ENCODE measurements around the gene PISD. TPM values are rescaled to one million over a fixed set of nuclear protein-coding genes. Genes with fewer than 3 reads are reported as not detected.
"Not testable (repeated sequence)": the region's sequence is repeated elsewhere in the genome, so short reads cannot be mapped to it uniquely, and the experiment has no call there.

PISD gene
- total and polyA plus RNA-seq, 5 donors from 2014 or later: 12.7 to 41.5 (median 17.2) TPM

DNA sequence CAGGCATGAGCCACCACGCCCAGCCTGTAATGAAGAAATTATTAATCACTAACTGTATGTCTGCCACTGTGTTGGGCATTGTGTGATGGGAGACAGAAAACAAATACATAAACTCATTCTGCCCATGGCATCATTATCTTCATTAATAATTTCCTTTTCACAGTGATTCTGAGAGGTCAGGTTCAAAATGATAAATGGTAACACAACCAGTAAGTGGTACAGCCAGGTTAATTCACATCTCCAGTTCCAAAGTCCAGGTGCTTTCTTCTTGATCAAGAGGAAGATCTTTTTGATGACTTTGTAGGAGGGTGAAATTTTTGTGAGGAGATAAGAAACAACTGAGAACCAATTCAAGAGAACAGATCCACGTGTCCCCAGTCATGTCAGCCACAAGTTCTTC is 66.7 kb downstream of the PISD start:
- H3K36me3 Mint-ChIP-seq: peaks cover 14% of the 10 kb centered on the region
- no peak overlapping the region for H3K4me3 ChIP-seq (ENCODE audit: low read depth, low read length)
- H3K27me3 ChIP-seq (ENCODE audit: control insufficient read depth, insufficient read depth, low read length): no peaks in the 10 kb centered on the region
- H3K27ac ChIP-seq (ENCODE audit: insufficient read depth, low read length, poor library complexity, severe bottlenecking): no peak overlapping the region
- ATAC-seq (ENCODE audit: low read depth in 2 of 2) (no peak), DNase-seq (no peak)
- H3K9me3 Mint-ChIP-seq: no peaks in the 10 kb centered on the region
- H3K27me3 Mint-ChIP-seq: no peaks in the 10 kb centered on the region
- no peaks in the 10 kb centered on the region for H3K4me1 ChIP-seq (ENCODE audit: control insufficient read depth, insufficient read depth, low read length, poor library complexity, severe bottlenecking)
- H3K4me1 Mint-ChIP-seq: peaks cover 0 to 2% (median 0%) of the 10 kb centered on the region in 4 donors
- H3K9me3 ChIP-seq (ENCODE audit: control insufficient read depth in 2 of 2, low read length in 2 of 2): no peaks in the 10 kb centered on the region
- H3K36me3 ChIP-seq (ENCODE audit: control insufficient read depth, insufficient read depth, low read length): peaks cover 10% of the 10 kb centered on the region
- H3K27ac Mint-ChIP-seq: peak overlapping the region in 1 of 3 donors; percentile 59
- H3K4me3 Mint-ChIP-seq: no peak overlapping the region

DNA sequence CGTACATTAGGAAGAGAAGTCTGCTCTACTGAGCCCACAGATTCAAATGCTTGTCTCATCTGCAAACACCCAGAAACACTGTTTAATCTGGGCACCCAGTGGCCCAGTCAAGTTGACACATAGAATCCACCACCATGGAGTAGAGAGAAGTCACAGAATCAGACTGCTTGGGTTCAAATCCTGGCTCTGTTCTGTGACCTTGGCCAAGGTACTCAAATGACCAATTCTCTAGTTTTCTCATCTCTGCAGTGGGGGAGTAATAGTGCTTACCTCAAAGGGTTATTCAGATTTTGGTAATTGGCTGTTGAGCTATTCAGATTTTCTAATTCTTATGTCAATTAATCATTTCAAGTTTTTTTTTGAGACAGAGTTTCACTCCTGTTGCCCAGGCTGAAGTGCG is 71.9 kb downstream of the PISD start:
- H3K4me3 Mint-ChIP-seq; H3K27ac Mint-ChIP-seq; H3K27ac ChIP-seq (ENCODE audit: insufficient read depth, low read length, poor library complexity, severe bottlenecking); ATAC-seq (ENCODE audit: low read depth in 2 of 2); H3K27me3 ChIP-seq (ENCODE audit: control insufficient read depth, insufficient read depth, low read length); H3K4me3 ChIP-seq (ENCODE audit: low read depth, low read length); DNase-seq; H3K27me3 Mint-ChIP-seq; H3K9me3 ChIP-seq (ENCODE audit: control insufficient read depth in 2 of 2, low read length in 2 of 2); H3K9me3 Mint-ChIP-seq: not testable (repeated sequence)
- Mint-ChIP-seq H3K4me1 (peaks cover 3 to 15% (median 14%) of the 10 kb centered on the region in 4 donors), H3K36me3 (peaks cover 25% of the 10 kb centered on the region)
- Histone ChIP-seq H3K4me1 (ENCODE audit: control insufficient read depth, insufficient read depth, low read length, poor library complexity, severe bottlenecking) (peaks cover 13% of the 10 kb centered on the region), H3K36me3 (ENCODE audit: control insufficient read depth, insufficient read depth, low read length) (peaks cover 46% of the 10 kb centered on the region)

DNA sequence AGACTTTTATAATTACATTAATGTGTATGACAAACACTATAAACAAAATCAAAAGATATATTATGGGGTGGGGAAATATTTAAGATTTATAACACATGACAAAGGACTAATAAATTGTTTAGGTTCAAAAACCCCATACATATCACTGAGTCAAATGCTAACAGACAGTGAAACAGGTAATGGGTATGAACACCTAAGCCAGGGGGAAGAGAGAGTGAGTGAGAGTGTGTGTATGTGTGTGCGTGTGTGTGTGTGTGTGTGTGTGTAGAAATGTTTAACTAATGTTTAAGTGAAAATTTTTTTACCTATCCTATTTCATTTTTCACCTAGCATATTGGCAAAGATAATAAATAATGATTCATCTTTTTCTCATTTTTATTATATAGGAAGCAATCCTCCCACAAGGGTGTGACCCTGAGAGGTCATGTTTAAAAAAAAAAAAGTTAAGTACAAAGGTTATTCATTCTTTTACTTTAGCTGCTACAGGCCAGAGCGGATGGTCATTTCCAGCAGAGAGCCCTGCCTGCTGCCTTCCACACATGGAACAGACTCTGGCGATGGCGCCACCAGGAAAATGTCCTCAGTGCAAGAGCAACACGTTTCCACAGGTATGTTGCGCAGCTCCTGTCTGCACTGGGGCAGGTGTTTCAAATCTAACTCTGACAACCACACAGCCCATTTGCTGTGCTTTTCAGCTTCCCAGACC is 72.9 kb downstream of the PISD start:
- no peaks in the 10 kb centered on the region for H3K9me3 Mint-ChIP-seq
- H3K27me3 Mint-ChIP-seq: no peaks in the 10 kb centered on the region
- H3K4me3 Mint-ChIP-seq: no peak overlapping the region
- no peak overlapping the region for H3K27ac Mint-ChIP-seq
- H3K36me3 ChIP-seq (ENCODE audit: control insufficient read depth, insufficient read depth, low read length): peaks cover 47% of the 10 kb centered on the region
- no peak overlapping the region for H3K27ac ChIP-seq (ENCODE audit: insufficient read depth, low read length, poor library complexity, severe bottlenecking)
- no peak overlapping the region for H3K4me3 ChIP-seq (ENCODE audit: low read depth, low read length)
- ATAC-seq (ENCODE audit: low read depth in 2 of 2) (no peak), DNase-seq (no peak)
- peaks cover 25% of the 10 kb centered on the region for H3K36me3 Mint-ChIP-seq
- H3K9me3 ChIP-seq (ENCODE audit: control insufficient read depth in 2 of 2, low read length in 2 of 2): no peaks in the 10 kb centered on the region
- peaks cover 8 to 26% (median 23%) of the 10 kb centered on the region in 4 donors for H3K4me1 Mint-ChIP-seq
- peaks cover 23% of the 10 kb centered on the region for H3K4me1 ChIP-seq (ENCODE audit: control insufficient read depth, insufficient read depth, low read length, poor library complexity, severe bottlenecking)
- H3K27me3 ChIP-seq (ENCODE audit: control insufficient read depth, insufficient read depth, low read length): no peaks in the 10 kb centered on the region

DNA sequence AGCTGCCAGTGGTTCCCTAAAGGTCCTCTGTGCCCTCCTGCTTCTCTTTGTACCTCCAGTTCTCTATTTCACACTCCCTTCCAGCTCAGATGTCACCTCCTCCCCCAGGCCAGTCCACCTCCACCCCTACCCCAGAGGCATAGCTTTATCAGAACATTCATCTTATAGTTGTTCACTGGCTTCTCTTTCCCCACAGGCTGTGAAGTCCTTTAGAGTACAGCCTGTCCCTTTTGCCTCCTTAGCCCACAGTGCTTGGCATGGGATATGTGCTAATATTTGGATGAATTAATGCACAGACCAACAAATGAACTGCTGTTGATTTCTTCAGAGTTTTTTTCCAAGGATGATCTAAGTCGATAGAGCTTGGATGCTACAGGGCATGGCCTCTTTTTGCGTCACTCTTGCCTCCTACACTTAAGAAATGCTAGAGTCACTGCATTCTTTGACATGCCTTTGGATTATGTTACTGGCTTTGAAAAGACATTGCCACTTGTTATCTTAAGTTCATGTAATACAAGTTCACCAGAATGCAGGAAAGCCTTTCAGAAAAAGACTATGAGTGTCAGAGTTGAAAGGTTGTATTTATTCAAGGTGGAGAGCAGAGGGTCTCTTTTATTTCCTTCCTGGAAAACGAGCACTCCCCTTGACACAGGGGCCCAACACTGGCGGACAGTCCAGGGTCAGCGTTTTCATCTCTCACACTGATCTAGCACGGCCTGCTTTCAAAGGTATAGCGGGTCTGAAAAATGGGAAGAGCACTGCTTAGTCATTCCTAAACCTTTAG is 75.7 kb downstream of the PISD start:
- H3K36me3 Mint-ChIP-seq: peaks cover 25% of the 10 kb centered on the region
- no peak overlapping the region for H3K4me3 ChIP-seq (ENCODE audit: low read depth, low read length)
- H3K27me3 ChIP-seq (ENCODE audit: control insufficient read depth, insufficient read depth, low read length): no peaks in the 10 kb centered on the region
- H3K36me3 ChIP-seq (ENCODE audit: control insufficient read depth, insufficient read depth, low read length): peaks cover 50% of the 10 kb centered on the region
- ATAC-seq (ENCODE audit: low read depth in 2 of 2): no peak
- peaks cover 14 to 47% (median 40%) of the 10 kb centered on the region in 4 donors for H3K4me1 Mint-ChIP-seq
- no peaks in the 10 kb centered on the region for H3K27me3 Mint-ChIP-seq
- peak overlapping the region; percentile 76 for H3K27ac ChIP-seq (ENCODE audit: insufficient read depth, low read length, poor library complexity, severe bottlenecking)
- H3K9me3 Mint-ChIP-seq: no peaks in the 10 kb centered on the region
- H3K9me3 ChIP-seq (ENCODE audit: control insufficient read depth in 2 of 2, low read length in 2 of 2): no peaks in the 10 kb centered on the region
- DNase-seq: no peak
- peak overlapping the region; percentile 7 to 90 (median 86) for H3K27ac Mint-ChIP-seq
- peak overlapping the region; percentile 43 to 77 (median 46) for H3K4me3 Mint-ChIP-seq
- H3K4me1 ChIP-seq (ENCODE audit: control insufficient read depth, insufficient read depth, low read length, poor library complexity, severe bottlenecking): peaks cover 37% of the 10 kb centered on the region

DNA sequence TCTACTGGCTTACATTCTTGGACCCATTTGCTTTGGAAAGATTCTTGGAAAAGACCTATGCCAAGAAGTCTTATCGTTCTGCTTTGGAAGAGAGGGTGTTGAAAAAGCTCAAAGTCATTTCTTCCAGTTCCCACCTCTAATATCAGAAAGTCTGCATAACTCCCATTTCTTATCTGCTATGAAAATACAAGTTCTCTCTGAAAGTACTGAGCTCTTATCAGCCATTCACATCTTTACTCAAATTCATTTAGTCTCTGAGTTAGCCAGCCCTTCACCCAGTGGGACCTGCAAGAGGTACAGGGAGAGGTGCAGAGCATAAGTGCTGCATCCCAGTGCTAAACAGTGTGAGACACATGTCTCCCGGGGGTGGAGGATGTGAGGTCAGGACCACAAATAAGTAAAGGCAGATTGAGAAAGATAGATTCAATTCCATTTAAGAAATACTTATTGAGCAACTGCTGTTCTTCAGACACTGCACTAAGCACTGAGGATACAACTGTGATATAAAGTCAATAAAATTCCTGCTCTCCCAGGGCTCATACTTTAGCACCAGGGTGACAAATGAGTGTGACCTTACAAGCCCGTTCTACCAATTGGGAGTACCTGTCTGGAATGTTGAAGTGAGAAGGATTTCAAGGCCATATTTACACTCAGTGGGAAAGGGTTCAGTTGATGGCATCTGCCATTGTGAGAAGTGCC is 76.7 kb downstream of the PISD start:
- Histone ChIP-seq H3K9me3 (ENCODE audit: control insufficient read depth in 2 of 2, low read length in 2 of 2) (no peaks in the 10 kb centered on the region), H3K36me3 (ENCODE audit: control insufficient read depth, insufficient read depth, low read length) (peaks cover 51% of the 10 kb centered on the region), H3K4me3 (ENCODE audit: low read depth, low read length) (peak overlapping the region; percentile 65), H3K27ac (ENCODE audit: insufficient read depth, low read length, poor library complexity, severe bottlenecking) (peak overlapping the region; percentile 76), H3K27me3 (ENCODE audit: control insufficient read depth, insufficient read depth, low read length) (no peaks in the 10 kb centered on the region), H3K4me1 (ENCODE audit: control insufficient read depth, insufficient read depth, low read length, poor library complexity, severe bottlenecking) (peaks cover 37% of the 10 kb centered on the region)
- Mint-ChIP-seq H3K36me3 (peaks cover 30% of the 10 kb centered on the region), H3K4me3 (peak overlapping the region; percentile 19 to 82 (median 55)), H3K4me1 (peaks cover 14 to 47% (median 40%) of the 10 kb centered on the region in 4 donors), H3K9me3 (no peaks in the 10 kb centered on the region), H3K27ac (peak overlapping the region; percentile 81 to 98 (median 90)), H3K27me3 (no peaks in the 10 kb centered on the region)
- DNase-seq (peak in 1 of 3 donors; percentile 27), ATAC-seq (ENCODE audit: low read depth in 2 of 2) (peak in 1 of 2 donors; percentile 58)

DNA sequence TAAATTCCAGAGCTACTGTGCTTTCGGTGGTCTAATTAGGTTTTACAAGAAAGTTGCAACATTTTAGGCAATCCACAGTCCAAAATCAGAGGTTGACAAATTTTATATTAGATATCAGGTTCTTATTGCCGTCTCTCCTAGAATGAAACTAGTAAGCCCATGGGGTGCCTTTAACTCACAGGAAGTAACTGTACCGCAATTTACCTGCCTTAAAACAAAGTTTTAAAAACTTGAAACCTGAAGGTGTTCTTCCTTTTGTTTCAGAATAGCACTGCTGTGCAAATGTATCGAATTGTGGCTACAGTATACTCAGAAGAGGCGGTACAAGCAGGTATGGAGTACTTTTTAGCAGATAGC is 77.2 kb downstream of the PISD start:
- ATAC-seq (ENCODE audit: low read depth in 2 of 2) (peak; percentile 67 to 75), DNase-seq (peak in 2 of 3 donors; percentile 42 to 72)
- H3K9me3 Mint-ChIP-seq: no peaks in the 10 kb centered on the region
- Histone ChIP-seq H3K27ac (ENCODE audit: insufficient read depth, low read length, poor library complexity, severe bottlenecking) (peak overlapping the region; percentile 76), H3K9me3 (ENCODE audit: control insufficient read depth in 2 of 2, low read length in 2 of 2) (no peaks in the 10 kb centered on the region), H3K27me3 (ENCODE audit: control insufficient read depth, insufficient read depth, low read length) (no peaks in the 10 kb centered on the region), H3K4me3 (ENCODE audit: low read depth, low read length) (peak overlapping the region; percentile 65), H3K4me1 (ENCODE audit: control insufficient read depth, insufficient read depth, low read length, poor library complexity, severe bottlenecking) (peaks cover 37% of the 10 kb centered on the region), H3K36me3 (ENCODE audit: control insufficient read depth, insufficient read depth, low read length) (peaks cover 54% of the 10 kb centered on the region)
- H3K27ac Mint-ChIP-seq: peak overlapping the region; percentile 81 to 98 (median 90)
- peaks cover 31% of the 10 kb centered on the region for H3K36me3 Mint-ChIP-seq
- peaks cover 14 to 47% (median 40%) of the 10 kb centered on the region in 4 donors for H3K4me1 Mint-ChIP-seq
- H3K27me3 Mint-ChIP-seq: no peaks in the 10 kb centered on the region
- H3K4me3 Mint-ChIP-seq: peak overlapping the region; percentile 33 to 82 (median 64)

DNA sequence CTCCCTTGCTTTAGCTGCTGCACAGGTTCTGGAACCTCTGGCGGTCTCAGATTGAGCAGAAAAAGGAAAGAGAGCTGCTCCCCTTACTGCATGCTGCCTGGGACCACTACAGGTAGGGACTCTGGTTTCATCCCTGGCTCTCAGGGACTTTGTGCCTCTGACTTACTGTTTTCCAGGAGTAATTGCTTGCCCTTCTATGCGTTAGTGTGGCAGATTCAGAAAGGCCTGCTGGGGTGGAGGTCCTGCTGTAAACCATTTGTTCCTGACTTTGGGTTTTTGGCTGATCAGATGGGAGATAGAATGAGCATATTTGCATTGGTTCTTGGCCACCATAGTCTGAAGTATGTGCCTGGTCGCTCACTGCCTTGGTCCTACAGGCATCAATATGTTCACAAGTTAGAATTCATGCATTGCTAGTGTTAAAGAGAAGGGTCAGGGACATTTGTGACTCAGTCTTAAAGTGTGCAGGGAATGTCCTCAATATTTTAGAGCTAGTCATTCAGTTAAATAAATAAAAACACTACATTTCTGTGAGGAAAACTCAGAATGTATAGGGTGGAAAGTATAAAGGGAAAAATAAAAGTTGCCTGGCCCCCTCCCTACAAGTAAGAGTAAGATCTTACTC is 78.0 kb downstream of the PISD start:
- Histone ChIP-seq H3K27ac (ENCODE audit: insufficient read depth, low read length, poor library complexity, severe bottlenecking) (peak overlapping the region; percentile 76), H3K4me1 (ENCODE audit: control insufficient read depth, insufficient read depth, low read length, poor library complexity, severe bottlenecking) (peaks cover 37% of the 10 kb centered on the region), H3K4me3 (ENCODE audit: low read depth, low read length) (peak overlapping the region; percentile 65), H3K36me3 (ENCODE audit: control insufficient read depth, insufficient read depth, low read length) (peaks cover 49% of the 10 kb centered on the region), H3K27me3 (ENCODE audit: control insufficient read depth, insufficient read depth, low read length) (no peaks in the 10 kb centered on the region), H3K9me3 (ENCODE audit: control insufficient read depth in 2 of 2, low read length in 2 of 2) (no peaks in the 10 kb centered on the region)
- H3K4me1 Mint-ChIP-seq: peaks cover 14 to 47% (median 40%) of the 10 kb centered on the region in 4 donors
- H3K27me3 Mint-ChIP-seq: no peaks in the 10 kb centered on the region
- no peak for DNase-seq
- peak overlapping the region; percentile 81 to 98 (median 90) for H3K27ac Mint-ChIP-seq
- H3K4me3 Mint-ChIP-seq: peak overlapping the region in 2 of 4 donors; percentile 51 to 77
- peaks cover 25% of the 10 kb centered on the region for H3K36me3 Mint-ChIP-seq
- no peaks in the 10 kb centered on the region for H3K9me3 Mint-ChIP-seq
- no peak for ATAC-seq (ENCODE audit: low read depth in 2 of 2)

All from CD4-positive, CD25-positive, alpha-beta regulatory T cell (primary cell).